Muscle layer of colon (tissue), 2 donors: ENCODE measurements around the gene CFAP92.

ENCODE experiments used
- H3K27ac ChIP-seq: one replicate; pipeline ENCODE4 v1.7.0; 2013; ENCODE audit warnings: low read depth, mild to moderate bottlenecking, low read length, moderate library complexity
- H3K27me3 ChIP-seq, 2 donors: one replicate each; pipeline ENCODE4 v1.7.0; 2013; ENCODE audit warnings: low read length in 2 of 2, mild to moderate bottlenecking in 2 of 2; ENCODE audit not compliant: insufficient read depth in 2 of 2, control insufficient read depth in 1 of 2
- H3K36me3 ChIP-seq: one replicate; pipeline ENCODE4 v1.7.0; 2013; ENCODE audit warnings: mild to moderate bottlenecking, low read length; ENCODE audit not compliant: insufficient read depth
- H3K4me1 ChIP-seq: one replicate; pipeline ENCODE4 v1.7.0; 2013; ENCODE audit warnings: mild to moderate bottlenecking, low read length; ENCODE audit not compliant: insufficient read depth
- H3K4me3 ChIP-seq, 2 donors: one replicate each; pipeline ENCODE4 v1.7.0; 2013; ENCODE audit warnings: low read length in 2 of 2, low read depth in 1 of 2, mild to moderate bottlenecking in 1 of 2, moderate library complexity in 1 of 2
- H3K9ac ChIP-seq: one replicate; pipeline ENCODE4 v1.7.0; 2013; ENCODE audit warnings: low read length
- H3K9me3 ChIP-seq: one replicate; pipeline ENCODE4 v1.7.0; 2013; ENCODE audit warnings: mild to moderate bottlenecking, low read length
- donor health status: abdominal sarcoma.
- donor health status: Adenocarcinoma of cecum.

The CFAP92 gene

DNA sequence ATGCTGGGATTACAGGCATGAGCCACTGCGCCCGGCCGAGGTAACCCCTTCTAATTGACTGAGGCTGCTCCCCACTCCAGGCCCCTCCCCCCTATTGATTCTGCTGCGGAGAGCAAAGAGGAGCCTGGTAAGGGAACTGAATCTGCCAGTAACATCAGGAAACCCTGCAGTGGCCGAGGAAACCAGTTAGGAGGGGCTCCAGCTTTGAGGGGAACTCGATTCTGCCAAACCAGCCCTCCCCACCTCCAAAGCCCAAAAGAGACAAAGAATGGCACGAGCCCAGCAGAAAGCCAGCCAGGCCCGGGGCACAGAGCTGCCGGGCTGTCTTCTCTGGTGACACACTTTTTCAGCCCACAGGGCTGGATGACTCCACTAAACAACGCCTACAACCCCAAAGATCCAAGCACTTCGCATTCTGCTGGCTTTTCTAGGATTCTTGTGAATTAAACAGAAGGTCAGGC is 129.5 kb downstream of the CFAP92 start:
- no peaks in the 10 kb centered on the region for H3K27me3 ChIP-seq
- H3K27ac ChIP-seq: no peak overlapping the region
- peaks cover 14% of the 10 kb centered on the region for H3K9me3 ChIP-seq
- no peaks in the 10 kb centered on the region for H3K4me1 ChIP-seq
- no peaks in the 10 kb centered on the region for H3K36me3 ChIP-seq
- no peak overlapping the region for H3K4me3 ChIP-seq
- H3K9ac ChIP-seq: no peak overlapping the region

DNA sequence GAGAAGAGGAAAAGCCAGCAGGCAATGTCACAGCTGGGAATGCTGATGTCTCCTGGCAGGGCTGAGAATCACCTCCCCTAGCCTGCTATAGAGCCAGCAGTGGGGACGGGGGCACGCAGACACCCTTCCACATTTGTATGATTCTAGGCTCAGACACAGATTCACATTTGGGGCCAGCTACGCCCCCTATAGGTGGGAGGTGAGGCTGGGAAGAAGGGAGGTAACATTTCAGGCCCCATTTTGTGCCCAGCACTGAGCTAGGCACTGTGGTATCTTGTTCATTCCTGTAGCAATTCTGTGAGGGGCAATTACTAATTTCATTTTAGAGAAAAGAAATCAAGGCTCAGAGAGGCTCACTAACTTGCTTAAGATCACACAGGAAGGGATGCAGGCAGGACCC is 130.3 kb downstream of the CFAP92 start:
- Histone ChIP-seq H3K9ac (no peak overlapping the region), H3K4me1 (no peaks in the 10 kb centered on the region), H3K9me3 (peaks cover 16% of the 10 kb centered on the region), H3K27ac (no peak overlapping the region), H3K27me3 (no peaks in the 10 kb centered on the region), H3K36me3 (no peaks in the 10 kb centered on the region), H3K4me3 (no peak overlapping the region)

DNA sequence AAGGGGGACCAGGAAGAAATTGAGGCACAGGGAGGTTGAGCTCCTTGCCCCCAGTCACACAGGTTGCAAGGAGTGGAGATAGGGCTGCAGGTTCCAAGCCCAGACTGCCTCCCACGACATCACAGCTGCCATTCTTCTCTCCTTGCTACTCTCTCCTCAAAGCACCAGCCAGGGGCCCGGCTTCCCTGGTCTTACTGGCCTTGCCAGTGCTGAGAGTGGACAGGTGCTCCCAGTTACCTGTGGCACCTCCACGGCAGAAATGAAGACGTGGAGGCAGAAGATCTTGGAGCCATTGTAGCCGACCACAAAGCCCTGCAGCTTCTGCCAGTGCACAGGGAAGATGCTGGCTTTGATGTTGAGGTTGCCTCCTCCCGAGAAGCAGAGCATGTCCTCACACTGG is 132.4 kb downstream of the CFAP92 start:
- Histone ChIP-seq H3K4me3 (no peak overlapping the region), H3K27me3 (no peaks in the 10 kb centered on the region), H3K27ac (no peak overlapping the region), H3K36me3 (no peaks in the 10 kb centered on the region), H3K9ac (no peak overlapping the region), H3K4me1 (no peaks in the 10 kb centered on the region), H3K9me3 (peaks cover 16% of the 10 kb centered on the region)
